ENCODE measurements around the gene CLEC10A. TPM values are rescaled to one million over a fixed set of nuclear protein-coding genes. Genes with fewer than 3 reads are reported as not detected.

The CLEC10A gene
- total and polyA plus RNA-seq, 4 donors, result 0.17 to 0.77 (median 0.49) TPM

- peak in 5 of 6 donors; percentile 66 to 96 (median 75) for DNase-seq (ENCODE audit: low read depth in 4 of 6, low spot score in 6 of 6)
- WGBS (ENCODE audit: insufficient coverage), result 0% methylated on average over 1 of the region's 5 CpGs
- Histone ChIP-seq H3K4me1 (ENCODE audit: control insufficient read depth, insufficient read depth, low read length) (peaks cover 40% of the 10 kb centered on the region), H3K36me3 (ENCODE audit: control insufficient read depth, insufficient read depth, low read length) (no peaks in the 10 kb centered on the region), H3K27ac (ENCODE audit: low read depth, low read length) (no peak overlapping the region), H3K27me3 (ENCODE audit: control insufficient read depth, insufficient read depth, low read length) (peaks cover 53% of the 10 kb centered on the region), H3K9me3 (ENCODE audit: control insufficient read depth, insufficient read depth, low read length) (no peaks in the 10 kb centered on the region), H3K4me3 (ENCODE audit: low read depth, low read length) (peak overlapping the region; percentile 7)
Observed at GRCh38 chr17:7045492-7046126, 34.4 kb downstream of the CLEC10A start.

DNA sequence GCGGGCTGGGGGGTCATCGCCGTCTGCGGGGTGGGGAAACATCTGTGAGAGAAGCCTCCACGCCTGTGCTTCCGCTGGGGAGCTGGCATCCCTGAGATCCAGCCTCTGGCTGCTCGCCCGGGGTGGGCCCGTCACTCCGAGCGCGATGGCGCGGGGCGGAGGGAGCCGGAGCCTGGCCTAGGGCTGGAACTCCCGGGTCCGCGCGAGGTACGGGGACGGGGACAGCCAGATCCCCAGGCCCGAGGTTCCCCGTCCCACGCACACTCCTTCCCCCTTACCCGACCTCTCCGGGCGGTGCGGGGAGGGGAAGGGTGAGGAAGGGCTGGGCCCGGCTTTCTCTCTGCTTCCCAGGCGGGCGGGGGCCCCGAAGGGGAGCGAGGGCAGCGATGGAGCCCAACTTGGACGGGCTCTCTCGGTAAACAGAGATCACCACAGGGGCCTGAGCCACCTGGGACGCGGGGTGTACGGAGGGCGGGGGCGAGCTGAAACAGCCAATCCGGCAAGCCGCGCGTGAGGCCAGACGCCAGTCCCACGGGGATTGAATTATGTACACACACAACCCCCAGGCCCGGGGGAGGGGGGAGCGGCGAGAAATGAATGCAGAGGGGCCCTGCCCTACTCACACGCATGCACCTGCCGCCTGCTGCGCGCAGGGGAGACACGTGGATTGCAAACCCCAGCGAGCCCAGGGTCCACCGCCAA, 36.4 kb downstream of the CLEC10A start, which contains the start of gene SLC16A11:
Gene SLC16A11, minus strand, starts transcription at position 596 of the 702 bp plus-strand sequence. Its CDS starts 579 bp downstream, at position 17.
- no peaks in the 10 kb centered on the region for H3K9me3 ChIP-seq (ENCODE audit: control insufficient read depth, insufficient read depth, low read length)
- peak within 1 kb of the TSS; percentile 35 for H3K4me3 ChIP-seq (ENCODE audit: low read depth, low read length)
- DNase-seq (ENCODE audit: low read depth in 4 of 6, low spot score in 6 of 6), result peak in 2 of 6 donors; percentile 47 to 71
- no peak within 1 kb of the TSS for H3K27ac ChIP-seq (ENCODE audit: low read depth, low read length)
- under 1% methylated on average over 41 of the region's 58 CpGs for WGBS (ENCODE audit: insufficient coverage)
- H3K36me3 ChIP-seq (ENCODE audit: control insufficient read depth, insufficient read depth, low read length), result no peaks in the 10 kb centered on the region
- peaks cover 40% of the 10 kb centered on the region for H3K4me1 ChIP-seq (ENCODE audit: control insufficient read depth, insufficient read depth, low read length)
- H3K27me3 ChIP-seq (ENCODE audit: control insufficient read depth, insufficient read depth, low read length), result peaks cover 53% of the 10 kb centered on the region

DNA sequence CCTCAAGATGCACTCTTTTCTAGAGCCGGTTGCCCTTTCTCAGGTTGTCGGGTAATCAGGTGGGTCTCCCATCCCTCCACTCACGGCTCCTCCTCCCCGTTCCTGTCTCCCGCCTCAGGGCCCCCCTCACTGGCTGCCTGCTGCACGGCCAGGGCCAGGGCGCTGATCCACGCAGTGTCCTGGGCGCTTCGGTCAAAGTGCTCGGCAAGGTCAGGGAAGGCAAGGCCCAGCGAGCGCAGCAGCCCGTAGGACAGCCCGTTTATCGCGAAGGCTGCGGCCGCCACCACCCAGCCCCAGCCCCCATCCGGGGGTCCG, 36.9 kb downstream of the CLEC10A start:
- H3K27ac ChIP-seq (ENCODE audit: low read depth, low read length), result no peak overlapping the region
- 1% methylated on average over 21 of the region's 21 CpGs for WGBS (ENCODE audit: insufficient coverage)
- peaks cover 50% of the 10 kb centered on the region for H3K27me3 ChIP-seq (ENCODE audit: control insufficient read depth, insufficient read depth, low read length)
- peak overlapping the region; percentile 35 for H3K4me3 ChIP-seq (ENCODE audit: low read depth, low read length)
- H3K4me1 ChIP-seq (ENCODE audit: control insufficient read depth, insufficient read depth, low read length), result peaks cover 45% of the 10 kb centered on the region
- no peaks in the 10 kb centered on the region for H3K9me3 ChIP-seq (ENCODE audit: control insufficient read depth, insufficient read depth, low read length)
- no peak for DNase-seq (ENCODE audit: low read depth in 4 of 6, low spot score in 6 of 6)
- H3K36me3 ChIP-seq (ENCODE audit: control insufficient read depth, insufficient read depth, low read length), result no peaks in the 10 kb centered on the region

DNA sequence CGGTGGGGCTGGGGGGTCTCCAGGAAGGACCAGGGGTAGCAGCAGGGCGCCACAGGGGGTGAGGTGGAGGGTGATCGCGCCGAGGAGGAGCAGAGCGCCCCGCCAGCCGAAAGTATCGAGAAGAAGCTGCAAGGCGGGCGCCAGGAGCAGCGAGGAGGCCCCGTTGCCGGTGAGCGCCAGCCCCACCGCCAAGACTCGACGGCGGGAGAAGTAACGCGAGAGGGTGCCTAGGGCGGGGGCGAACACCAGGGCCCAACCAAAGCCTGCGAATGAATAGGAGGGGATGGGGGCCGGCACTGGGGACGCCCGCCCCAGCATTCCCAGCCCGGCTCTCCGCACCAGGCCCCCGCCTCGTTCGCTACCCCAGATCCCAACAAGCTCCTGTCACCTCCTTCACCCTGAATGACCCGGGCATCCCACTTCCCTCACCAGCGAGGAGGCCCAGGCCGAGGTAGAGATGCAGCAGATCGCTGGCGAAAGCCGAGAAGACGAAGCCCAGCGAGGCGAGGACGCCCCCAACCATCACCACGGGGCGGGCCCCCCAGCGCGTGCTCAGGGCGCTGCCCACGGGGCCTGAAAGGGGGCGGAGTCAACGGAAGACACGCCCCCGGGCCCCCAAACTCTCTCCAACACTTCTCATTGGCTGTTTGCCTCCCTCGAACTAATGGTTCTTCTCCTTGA, 37.4 kb downstream of the CLEC10A start:
- DNase-seq (ENCODE audit: low read depth in 4 of 6, low spot score in 6 of 6), result no peak
- Histone ChIP-seq H3K36me3 (ENCODE audit: control insufficient read depth, insufficient read depth, low read length) (no peaks in the 10 kb centered on the region), H3K4me3 (ENCODE audit: low read depth, low read length) (no peak overlapping the region)

GRCh38 chr17:7041607-7042500, 38.2 kb downstream of the CLEC10A start:
- H3K4me1 ChIP-seq (ENCODE audit: control insufficient read depth, insufficient read depth, low read length), result peaks cover 49% of the 10 kb centered on the region
- WGBS (ENCODE audit: insufficient coverage), result 14% methylated on average over 41 of the region's 43 CpGs
- DNase-seq (ENCODE audit: low read depth in 4 of 6, low spot score in 6 of 6), result peak in 1 of 6 donors; percentile 15
- no peaks in the 10 kb centered on the region for H3K36me3 ChIP-seq (ENCODE audit: control insufficient read depth, insufficient read depth, low read length)
- H3K4me3 ChIP-seq (ENCODE audit: low read depth, low read length), result no peak overlapping the region
- H3K9me3 ChIP-seq (ENCODE audit: control insufficient read depth, insufficient read depth, low read length), result no peaks in the 10 kb centered on the region
- H3K27me3 ChIP-seq (ENCODE audit: control insufficient read depth, insufficient read depth, low read length), result peaks cover 44% of the 10 kb centered on the region
- H3K27ac ChIP-seq (ENCODE audit: low read depth, low read length), result no peak overlapping the region

More for the DNA sequence above, 37.4 kb downstream of the CLEC10A start:
- Histone ChIP-seq H3K27ac (ENCODE audit: low read depth, low read length) (no peak overlapping the region), H3K4me1 (ENCODE audit: control insufficient read depth, insufficient read depth, low read length) (peaks cover 46% of the 10 kb centered on the region), H3K27me3 (ENCODE audit: control insufficient read depth, insufficient read depth, low read length) (peaks cover 45% of the 10 kb centered on the region), H3K9me3 (ENCODE audit: control insufficient read depth, insufficient read depth, low read length) (no peaks in the 10 kb centered on the region)
- WGBS (ENCODE audit: insufficient coverage), result 3% methylated on average over 51 of the region's 53 CpGs

DNA sequence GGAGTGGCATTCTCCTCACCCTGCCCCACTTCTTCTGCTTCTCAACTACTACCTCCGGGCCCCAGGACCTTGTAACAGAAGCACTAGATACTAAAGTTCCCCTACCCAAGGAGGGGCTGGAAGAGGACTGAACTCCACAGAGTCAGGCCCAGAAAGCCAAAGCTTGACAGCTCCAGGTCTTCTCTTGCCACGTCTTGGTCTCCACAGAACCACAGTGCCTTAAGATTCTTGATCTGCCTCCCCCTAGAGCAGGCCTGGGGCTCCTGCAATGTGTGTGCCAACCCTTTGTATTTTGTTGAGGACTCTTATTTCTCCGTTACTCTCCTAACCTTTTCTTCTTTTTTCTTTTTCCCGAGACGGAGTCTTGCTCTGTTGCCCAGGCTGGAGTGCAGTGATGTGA, 40.2 kb downstream of the CLEC10A start:
- no peak overlapping the region for H3K4me3 ChIP-seq (ENCODE audit: low read depth, low read length)
- peaks cover 56% of the 10 kb centered on the region for H3K4me1 ChIP-seq (ENCODE audit: control insufficient read depth, insufficient read depth, low read length)
- WGBS (ENCODE audit: insufficient coverage), result 86% methylated on average over 5 of the region's 5 CpGs
- no peak for DNase-seq (ENCODE audit: low read depth in 4 of 6, low spot score in 6 of 6)
- H3K27ac ChIP-seq (ENCODE audit: low read depth, low read length), result no peak overlapping the region
- no peaks in the 10 kb centered on the region for H3K9me3 ChIP-seq (ENCODE audit: control insufficient read depth, insufficient read depth, low read length)
- peaks cover 31% of the 10 kb centered on the region for H3K27me3 ChIP-seq (ENCODE audit: control insufficient read depth, insufficient read depth, low read length)
- no peaks in the 10 kb centered on the region for H3K36me3 ChIP-seq (ENCODE audit: control insufficient read depth, insufficient read depth, low read length)

- DNase-seq (ENCODE audit: low read depth in 4 of 6, low spot score in 6 of 6), result no peak
- H3K4me1 ChIP-seq (ENCODE audit: control insufficient read depth, insufficient read depth, low read length), result peaks cover 47% of the 10 kb centered on the region
- no peak overlapping the region for H3K4me3 ChIP-seq (ENCODE audit: low read depth, low read length)
- no peak overlapping the region for H3K27ac ChIP-seq (ENCODE audit: low read depth, low read length)
- H3K9me3 ChIP-seq (ENCODE audit: control insufficient read depth, insufficient read depth, low read length), result no peaks in the 10 kb centered on the region
- 82% methylated on average over 19 of the region's 19 CpGs for WGBS (ENCODE audit: insufficient coverage)
- H3K36me3 ChIP-seq (ENCODE audit: control insufficient read depth, insufficient read depth, low read length), result no peaks in the 10 kb centered on the region
- peaks cover 15% of the 10 kb centered on the region for H3K27me3 ChIP-seq (ENCODE audit: control insufficient read depth, insufficient read depth, low read length)
Observed at GRCh38 chr17:7038025-7038862, 41.8 kb downstream of the CLEC10A start.

- under 1% methylated on average over 51 of the region's 52 CpGs for WGBS (ENCODE audit: insufficient coverage)
- H3K9me3 ChIP-seq (ENCODE audit: control insufficient read depth, insufficient read depth, low read length), result no peaks in the 10 kb centered on the region
- H3K27ac ChIP-seq (ENCODE audit: low read depth, low read length), result peak within 1 kb of the TSS; percentile 81
Observed at GRCh38 chr17:7035591-7036368, 44.3 kb downstream of the CLEC10A start, which contains the start of gene SLC16A13. Gene SLC16A13, plus strand, starts transcription at chr17:7036015. Its CDS starts 368 bp downstream, at chr17:7036383.

More at GRCh38 chr17:7035591-7036368, 44.3 kb downstream of the CLEC10A start, which contains the start of gene SLC16A13:
- DNase-seq (ENCODE audit: low read depth in 4 of 6, low spot score in 6 of 6), result peak in 5 of 6 donors; percentile 87 to 99 (median 93)
- Histone ChIP-seq H3K4me3 (ENCODE audit: low read depth, low read length) (peak within 1 kb of the TSS; percentile 85), H3K36me3 (ENCODE audit: control insufficient read depth, insufficient read depth, low read length) (no peaks in the 10 kb centered on the region), H3K27me3 (ENCODE audit: control insufficient read depth, insufficient read depth, low read length) (no peaks in the 10 kb centered on the region), H3K4me1 (ENCODE audit: control insufficient read depth, insufficient read depth, low read length) (peaks cover 29% of the 10 kb centered on the region)

Data from spinal cord (tissue), 10 donors.